Tibial artery (tissue), 4 donors: Measurements from ENCODE around the gene PPP6R2.

Experiments
- DNase-seq, 2 donors: peaks; one replicate each; pipeline ENCODE4 v3.0.0-alpha.2; 2019
- H3K27ac ChIP-seq, 2 donors: fragments of 200-600 bp; sonication (generic) in 1 of 2; 1 replicate in 1 of 2; 2 replicates in 1 of 2; pipeline ENCODE4 v1.5.1; 2018 to 2019; ENCODE audit warnings: mild to moderate bottlenecking in 1 of 2
- H3K27me3 ChIP-seq, 2 donors: fragments of 200-600 bp; sonication (generic) in 1 of 2; one replicate each; pipeline versions ENCODE4 v1.5.1 to v1.6.0; 2016 to 2019
- H3K36me3 ChIP-seq, 3 donors: fragments of 200-600 bp; sonication (generic) in 2 of 3; one replicate each; pipeline ENCODE4 v1.5.1; 2016 to 2019; ENCODE audit warnings: mild to moderate bottlenecking in 2 of 3
- H3K4me1 ChIP-seq, 4 donors: fragments of 200-600 bp; sonication (generic) in 2 of 4; 1 replicate in 3 of 4; 2 replicates in 1 of 4; pipeline ENCODE4 v1.5.1; 2016 to 2019
- H3K4me3 ChIP-seq, 2 donors: fragments of 200-600 bp; sonication (generic) in 1 of 2; 1 replicate in 1 of 2; 2 replicates in 1 of 2; pipeline ENCODE4 v1.5.1; 2018 to 2019; ENCODE audit warnings: mild to moderate bottlenecking in 2 of 2
- H3K9me3 ChIP-seq, 3 donors: fragments of 200-600 bp; sonication (generic) in 1 of 3; one replicate each; pipeline ENCODE4 v1.5.1; 2016 to 2019
- CTCF ChIP-seq, 2 experiments: fragments of 200-600 bp in 1 of 2; fragments of 450-650 bp in 1 of 2; IDR thresholded peaks; one replicate each; pipeline ENCODE4 v1.5.1; 2017 to 2019; ENCODE audit warnings: antibody characterized with exemption in 2 of 2, mild to moderate bottlenecking in 1 of 2, moderate library complexity in 1 of 2
- intact Hi-C: fragments of 100-400 bp; cut with DNase I; formaldehyde crosslinking; loops from one replicate; pipeline ENCODE4 v1.15.0; 2023; ENCODE audit warnings: low total_unique reads

Gene PPP6R2

GRCh38 chr22:50310949-50311444 is 32.1 kb upstream of the PPP6R2 start:
- H3K27ac ChIP-seq = no peak overlapping the region
- peaks cover 0 to 23% (median 21%) of the 10 kb centered on the region in 4 donors for H3K4me1 ChIP-seq
- no peak for TF ChIP-seq CTCF (IDR thresholded peaks at IDR 0.05)
- H3K4me3 ChIP-seq = no peak overlapping the region
- H3K27me3 ChIP-seq = no peaks in the 10 kb centered on the region
- peak in 1 of 2 donors; percentile 59 for DNase-seq
- H3K36me3 ChIP-seq = no peaks in the 10 kb centered on the region
- H3K9me3 ChIP-seq = no peaks in the 10 kb centered on the region
- intact Hi-C loops = no loop called here

GRCh38 chr22:50311606-50312351 is 31.3 kb upstream of the PPP6R2 start:
- no peaks in the 10 kb centered on the region for H3K27me3 ChIP-seq
- no peak for TF ChIP-seq CTCF (IDR thresholded peaks at IDR 0.05)
- no peak overlapping the region for H3K27ac ChIP-seq
- intact Hi-C loops = no loop called here
- H3K36me3 ChIP-seq = no peaks in the 10 kb centered on the region
- H3K9me3 ChIP-seq = no peaks in the 10 kb centered on the region
- DNase-seq = peak in 1 of 2 donors; percentile 67
- H3K4me3 ChIP-seq = no peak overlapping the region
- peaks cover 0 to 23% (median 21%) of the 10 kb centered on the region in 4 donors for H3K4me1 ChIP-seq

- intact Hi-C loops = no loop called here
- Histone ChIP-seq H3K4me1 (peaks cover 0 to 23% (median 21%) of the 10 kb centered on the region in 4 donors), H3K27me3 (no peaks in the 10 kb centered on the region), H3K9me3 (no peaks in the 10 kb centered on the region), H3K36me3 (no peaks in the 10 kb centered on the region), H3K27ac (no peak overlapping the region), H3K4me3 (no peak overlapping the region)
- TF ChIP-seq CTCF (IDR thresholded peaks at IDR 0.05) = no peak
- DNase-seq = no peak
Measured at GRCh38 chr22:50312371-50312770, 30.8 kb upstream of the PPP6R2 start.

GRCh38 chr22:50313021-50313420 is 30.1 kb upstream of the PPP6R2 start:
- no peaks in the 10 kb centered on the region for H3K27me3 ChIP-seq
- peaks cover 0 to 20% (median 18%) of the 10 kb centered on the region in 4 donors for H3K4me1 ChIP-seq
- intact Hi-C loops = no loop called here
- no peaks in the 10 kb centered on the region for H3K36me3 ChIP-seq
- H3K4me3 ChIP-seq = no peak overlapping the region
- no peak for TF ChIP-seq CTCF (IDR thresholded peaks at IDR 0.05)
- H3K27ac ChIP-seq = no peak overlapping the region
- no peaks in the 10 kb centered on the region for H3K9me3 ChIP-seq
- no peak for DNase-seq

- intact Hi-C loops = no loop called here
- no peak overlapping the region for H3K4me3 ChIP-seq
- no peaks in the 10 kb centered on the region for H3K9me3 ChIP-seq
- no peak overlapping the region for H3K27ac ChIP-seq
- H3K4me1 ChIP-seq = peaks cover 0 to 14% (median 12%) of the 10 kb centered on the region in 4 donors
- no peaks in the 10 kb centered on the region for H3K36me3 ChIP-seq
- H3K27me3 ChIP-seq = no peaks in the 10 kb centered on the region
- no peak for TF ChIP-seq CTCF (IDR thresholded peaks at IDR 0.05)
- no peak for DNase-seq
Measured at GRCh38 chr22:50313600-50313999, 29.5 kb upstream of the PPP6R2 start.
